Mesenchymal stem cell (in vitro differentiated cells and primary cell): ENCODE measurements around the gene SAMD4A.

ENCODE experiments used
- DNase-seq: peaks from one replicate; pipeline ENCODE4 v3.0.0-alpha.2; 2013
- H2AFZ ChIP-seq: one replicate; pipeline ENCODE4 v1.6.1; 2013; ENCODE audit warnings: low read depth, mild to moderate bottlenecking, control low read depth, inconsistent platforms, low read length, moderate library complexity
- H2AK5ac ChIP-seq: 2 replicates; pipeline ENCODE4 v1.6.1; 2013; ENCODE audit warnings: low read length, moderate library complexity, mild to moderate bottlenecking, inconsistent platforms; ENCODE audit not compliant: severe bottlenecking
- H2BK120ac ChIP-seq: one replicate; pipeline ENCODE4 v1.6.1; 2013; ENCODE audit warnings: low read depth, mild to moderate bottlenecking, inconsistent platforms, low read length, moderate library complexity
- H2BK12ac ChIP-seq, 2 experiments: one replicate each; pipeline ENCODE4 v1.6.1; 2013; ENCODE audit warnings: inconsistent platforms in 2 of 2, low read length in 2 of 2, mild to moderate bottlenecking in 2 of 2, moderate library complexity in 2 of 2, control low read depth in 1 of 2
- H2BK15ac ChIP-seq: one replicate; pipeline ENCODE4 v1.6.1; 2013; ENCODE audit warnings: mild to moderate bottlenecking, low read depth, inconsistent platforms; ENCODE audit not compliant: poor library complexity, severe bottlenecking
- H2BK5ac ChIP-seq: 2 replicates; pipeline ENCODE4 v1.6.1; 2013; ENCODE audit warnings: low read depth, mild to moderate bottlenecking, low read length, control low read depth, inconsistent platforms; ENCODE audit not compliant: poor library complexity, severe bottlenecking
- H3K14ac ChIP-seq, 2 experiments: one replicate each; pipeline ENCODE4 v1.6.1; 2013; ENCODE audit warnings: inconsistent platforms in 2 of 2, low read length in 2 of 2, control low read depth in 1 of 2, mild to moderate bottlenecking in 1 of 2, moderate library complexity in 1 of 2
- H3K18ac ChIP-seq, 2 experiments: one replicate each; pipeline ENCODE4 v1.6.1; 2013; ENCODE audit warnings: inconsistent platforms in 2 of 2, low read length in 2 of 2, control low read depth in 1 of 2, low read depth in 1 of 2, mild to moderate bottlenecking in 1 of 2
- H3K23ac ChIP-seq, 2 experiments: one replicate each; pipeline ENCODE4 v1.6.1; 2013; ENCODE audit warnings: inconsistent platforms in 2 of 2, low read length in 2 of 2, mild to moderate bottlenecking in 2 of 2, moderate library complexity in 2 of 2, control low read depth in 1 of 2
- H3K27ac ChIP-seq: 2 replicates; pipeline ENCODE4 v1.5.1; 2013; ENCODE audit warnings: mild to moderate bottlenecking, moderate library complexity, low read length, control low read depth, inconsistent platforms; ENCODE audit not compliant: poor library complexity, severe bottlenecking
- H3K27me3 ChIP-seq, 2 experiments: 2 replicates each; pipeline versions ENCODE4 v1.6.1 to v1.7.0; 2013; ENCODE audit warnings: low read length in 2 of 2, mild to moderate bottlenecking in 2 of 2, moderate library complexity in 2 of 2, control low read depth in 1 of 2, inconsistent platforms in 1 of 2; ENCODE audit not compliant: control insufficient read depth in 1 of 2, insufficient read depth in 1 of 2
- H3K36me3 ChIP-seq, 2 experiments: 2 replicates each; pipeline versions ENCODE4 v1.6.1 to v1.7.0; 2013; ENCODE audit warnings: low read length in 2 of 2, control low read depth in 1 of 2, inconsistent platforms in 1 of 2, low read depth in 1 of 2, mild to moderate bottlenecking in 1 of 2; ENCODE audit not compliant: insufficient read depth in 2 of 2, control insufficient read depth in 1 of 2
- H3K4ac ChIP-seq, 2 experiments: one replicate each; pipeline ENCODE4 v1.6.1; 2013; ENCODE audit warnings: inconsistent platforms in 2 of 2, low read length in 2 of 2, mild to moderate bottlenecking in 2 of 2, moderate library complexity in 2 of 2, control low read depth in 1 of 2, low read depth in 1 of 2
- H3K4me1 ChIP-seq: 2 replicates; pipeline ENCODE4 v1.6.1; 2013; ENCODE audit warnings: low read depth, low read length, control low read depth; ENCODE audit not compliant: control insufficient read depth, insufficient read depth
- H3K4me2 ChIP-seq: 2 replicates; pipeline ENCODE4 v1.6.1; 2013; ENCODE audit warnings: low read length, mild to moderate bottlenecking, inconsistent platforms; ENCODE audit not compliant: poor library complexity, severe bottlenecking
- H3K4me3 ChIP-seq, 2 experiments: 2 replicates each; pipeline versions ENCODE4 v1.5.1 to v1.7.0; 2013; ENCODE audit warnings: low read length in 2 of 2, mild to moderate bottlenecking in 2 of 2, control low read depth in 1 of 2, low read depth in 1 of 2; ENCODE audit not compliant: insufficient read depth in 1 of 2
- H3K79me1 ChIP-seq: replicated peaks from 2 replicates; pipeline ENCODE4 v1.6.1; 2013; ENCODE audit warnings: mild to moderate bottlenecking, control low read depth, low read length, inconsistent platforms; ENCODE audit not compliant: poor library complexity, severe bottlenecking
- H3K9ac ChIP-seq: 2 replicates; pipeline ENCODE4 v1.7.0; 2013; ENCODE audit warnings: mild to moderate bottlenecking, low read length, moderate library complexity
- H3K9me3 ChIP-seq: 2 replicates; pipeline ENCODE4 v1.7.0; 2013; ENCODE audit warnings: mild to moderate bottlenecking, low read length; ENCODE audit not compliant: control insufficient read depth
- H4K8ac ChIP-seq: one replicate; pipeline ENCODE4 v1.6.1; 2013; ENCODE audit warnings: inconsistent platforms, mild to moderate bottlenecking, low read length, moderate library complexity
- H4K91ac ChIP-seq: one replicate; pipeline ENCODE4 v1.6.1; 2013; ENCODE audit warnings: mild to moderate bottlenecking, low read length, inconsistent platforms
- WGBS: methylation state at CpG from one replicate; pipeline ENCODE4 v1.1.7; 2013; ENCODE audit warnings: mixed read lengths; 5-methylcytosine and 5-hydroxymethylcytosine counted together

Gene SAMD4A

GRCh38 chr14:54722791-54723432 is 156.0 kb downstream of the SAMD4A start:
- H2AK5ac ChIP-seq = no peak overlapping the region
- H3K79me1 ChIP-seq = peaks cover 29% of the 10 kb centered on the region
- H3K4me2 ChIP-seq = no peak overlapping the region
- no peak overlapping the region for H2BK12ac ChIP-seq
- H3K18ac ChIP-seq = no peak overlapping the region
- no peak overlapping the region for H2AFZ ChIP-seq
- no peak overlapping the region for H2BK15ac ChIP-seq
- H4K91ac ChIP-seq = no peak overlapping the region
- no peak overlapping the region for H3K14ac ChIP-seq
- H4K8ac ChIP-seq = no peak overlapping the region
- 91% methylated on average over 3 of the region's 4 CpGs for WGBS
- H3K4me3 ChIP-seq = no peak overlapping the region
- no peak overlapping the region for H3K27ac ChIP-seq
- no peaks in the 10 kb centered on the region for H3K27me3 ChIP-seq
- no peak overlapping the region for H3K23ac ChIP-seq
- no peaks in the 10 kb centered on the region for H3K36me3 ChIP-seq
- H2BK120ac ChIP-seq = no peak overlapping the region
- no peaks in the 10 kb centered on the region for H3K9me3 ChIP-seq
- no peak overlapping the region for H2BK5ac ChIP-seq
- DNase-seq = no peak
- no peak overlapping the region for H3K9ac ChIP-seq
- no peaks in the 10 kb centered on the region for H3K4me1 ChIP-seq
- no peak overlapping the region for H3K4ac ChIP-seq

- H2BK5ac ChIP-seq = no peak overlapping the region
- H3K23ac ChIP-seq = no peak overlapping the region
- H2AK5ac ChIP-seq = no peak overlapping the region
- H3K18ac ChIP-seq = no peak overlapping the region
- no peaks in the 10 kb centered on the region for H3K9me3 ChIP-seq
- H3K36me3 ChIP-seq = no peaks in the 10 kb centered on the region
- H4K8ac ChIP-seq = no peak overlapping the region
- H2BK15ac ChIP-seq = no peak overlapping the region
- WGBS = 87% methylated on average over 4 of the region's 4 CpGs
- no peak overlapping the region for H4K91ac ChIP-seq
- no peaks in the 10 kb centered on the region for H3K27me3 ChIP-seq
- H2AFZ ChIP-seq = no peak overlapping the region
- no peak overlapping the region for H3K4me2 ChIP-seq
- no peak overlapping the region for H3K14ac ChIP-seq
- no peak overlapping the region for H3K27ac ChIP-seq
- no peak overlapping the region for H3K9ac ChIP-seq
- H2BK12ac ChIP-seq = no peak overlapping the region
- no peak overlapping the region for H3K4me3 ChIP-seq
- H3K79me1 ChIP-seq = peaks cover 33% of the 10 kb centered on the region
- H3K4me1 ChIP-seq = no peaks in the 10 kb centered on the region
- no peak overlapping the region for H3K4ac ChIP-seq
- no peak overlapping the region for H2BK120ac ChIP-seq
- DNase-seq = no peak
Measured at GRCh38 chr14:54724123-54724522, 157.2 kb downstream of the SAMD4A start.

GRCh38 chr14:54724676-54725325 is 157.9 kb downstream of the SAMD4A start:
- no peak overlapping the region for H3K14ac ChIP-seq
- no peak overlapping the region for H4K8ac ChIP-seq
- H3K4ac ChIP-seq = no peak overlapping the region
- no peaks in the 10 kb centered on the region for H3K4me1 ChIP-seq
- no peak overlapping the region for H3K27ac ChIP-seq
- no peaks in the 10 kb centered on the region for H3K36me3 ChIP-seq
- H2BK12ac ChIP-seq = no peak overlapping the region
- H4K91ac ChIP-seq = no peak overlapping the region
- H3K9me3 ChIP-seq = no peaks in the 10 kb centered on the region
- H2AFZ ChIP-seq = no peak overlapping the region
- no peak overlapping the region for H2BK120ac ChIP-seq
- no peak overlapping the region for H2BK15ac ChIP-seq
- no peak overlapping the region for H3K9ac ChIP-seq
- peaks cover 32% of the 10 kb centered on the region for H3K79me1 ChIP-seq
- WGBS = 96% methylated on average over 5 of the region's 5 CpGs
- H3K27me3 ChIP-seq = no peaks in the 10 kb centered on the region
- DNase-seq = no peak
- H2BK5ac ChIP-seq = no peak overlapping the region
- no peak overlapping the region for H3K18ac ChIP-seq
- H3K4me3 ChIP-seq = no peak overlapping the region
- H3K4me2 ChIP-seq = no peak overlapping the region
- H3K23ac ChIP-seq = no peak overlapping the region
- H2AK5ac ChIP-seq = no peak overlapping the region

- Histone ChIP-seq H3K4ac (no peak overlapping the region), H2AK5ac (no peak overlapping the region)
- no peak for DNase-seq
Measured at GRCh38 chr14:54725998-54726397, 159.1 kb downstream of the SAMD4A start.

More at GRCh38 chr14:54725998-54726397, 159.1 kb downstream of the SAMD4A start:
- no peak overlapping the region for H3K14ac ChIP-seq
- H3K4me3 ChIP-seq = no peak overlapping the region
- no peaks in the 10 kb centered on the region for H3K4me1 ChIP-seq
- H3K23ac ChIP-seq = no peak overlapping the region
- H3K79me1 ChIP-seq = peaks cover 28% of the 10 kb centered on the region
- H3K27me3 ChIP-seq = no peaks in the 10 kb centered on the region
- no peak overlapping the region for H2BK5ac ChIP-seq
- H3K18ac ChIP-seq = no peak overlapping the region
- H3K9ac ChIP-seq = no peak overlapping the region
- no peak overlapping the region for H2BK120ac ChIP-seq
- H4K91ac ChIP-seq = no peak overlapping the region
- H2BK15ac ChIP-seq = no peak overlapping the region
- no peak overlapping the region for H2BK12ac ChIP-seq
- no peak overlapping the region for H4K8ac ChIP-seq
- H3K9me3 ChIP-seq = no peaks in the 10 kb centered on the region
- no peak overlapping the region for H3K4me2 ChIP-seq
- no peak overlapping the region for H3K27ac ChIP-seq
- H2AFZ ChIP-seq = no peak overlapping the region
- no peaks in the 10 kb centered on the region for H3K36me3 ChIP-seq
